GM18861 (cell line): ENCODE data around the gene CARD11.
A peak's percentile ranks its signal among the peaks of the same experiment; 100 is the strongest.
"Not testable (repeated sequence)": the region's sequence is repeated elsewhere in the genome, so short reads cannot be mapped to it uniquely, and the experiment has no call there.

ENCODE experiments used
- ATAC-seq: cut with Tn5 transposase; IDR thresholded peaks from one replicate; pipeline ENCODE4 v1.9.1; 2021; ENCODE audit not compliant: unreplicated experiment

Gene CARD11

DNA sequence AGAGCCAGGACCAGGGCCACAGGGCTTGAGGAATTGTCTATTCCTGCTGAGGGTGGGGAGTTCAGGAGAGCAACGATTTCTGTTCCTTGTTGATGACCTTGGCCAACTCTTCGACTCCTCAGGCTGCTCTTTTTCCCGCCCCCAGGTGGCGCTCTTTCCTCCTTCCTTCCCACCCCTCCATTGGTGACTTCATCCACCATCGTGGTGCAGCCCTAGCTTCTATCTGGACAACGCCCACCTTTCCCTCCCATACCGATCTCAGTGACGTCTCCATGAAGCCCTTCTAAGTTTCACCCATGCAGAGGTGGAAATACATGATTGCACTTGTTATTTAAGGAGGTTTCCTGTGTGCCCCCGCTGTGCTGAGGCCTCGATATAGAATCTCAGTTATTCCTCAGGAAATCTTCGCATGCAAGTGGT lies 22.1 kb upstream of the CARD11 start:
- ATAC-seq = no peak

DNA sequence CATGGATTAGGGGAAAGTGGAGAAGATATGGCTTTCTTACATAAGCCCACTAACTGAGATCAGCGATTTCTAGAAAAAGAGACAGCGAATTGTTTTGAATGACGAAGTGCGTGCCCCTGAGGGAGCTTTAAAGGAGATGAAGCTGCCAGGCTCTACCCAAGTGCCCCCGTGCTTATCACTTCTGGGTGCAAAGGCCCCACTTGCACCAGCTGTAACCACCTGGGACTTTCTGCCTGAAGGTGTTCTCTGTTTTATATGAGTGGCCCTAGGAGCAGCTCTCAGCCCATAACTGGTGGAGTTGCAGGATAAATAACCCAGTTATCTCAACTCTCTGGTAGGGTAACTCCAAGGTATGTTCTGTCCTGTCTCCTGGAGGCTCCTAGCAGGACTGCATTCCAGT lies 20.4 kb upstream of the CARD11 start:
- no peak for ATAC-seq

- peak; percentile 76 for ATAC-seq
Measured at GRCh38 chr7:3063016-3063753, 19.5 kb upstream of the CARD11 start.

DNA sequence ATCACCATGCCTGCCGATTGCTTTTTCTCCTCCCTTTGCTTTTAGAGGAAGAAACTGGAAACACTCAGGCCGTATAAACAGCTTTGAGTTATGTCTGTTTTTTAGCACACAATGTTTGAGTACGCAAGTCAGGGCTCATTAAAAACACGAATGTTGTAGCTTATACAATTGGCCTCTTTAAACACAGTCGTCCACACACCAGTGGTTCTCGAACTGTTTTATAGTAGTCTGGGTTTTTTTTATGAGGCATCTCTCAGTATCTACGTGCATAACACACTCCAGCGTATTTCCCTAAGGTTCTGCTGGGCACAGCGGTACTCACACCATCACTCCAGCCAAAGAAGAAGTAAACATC lies 13.4 kb upstream of the CARD11 start:
- no peak for ATAC-seq

DNA sequence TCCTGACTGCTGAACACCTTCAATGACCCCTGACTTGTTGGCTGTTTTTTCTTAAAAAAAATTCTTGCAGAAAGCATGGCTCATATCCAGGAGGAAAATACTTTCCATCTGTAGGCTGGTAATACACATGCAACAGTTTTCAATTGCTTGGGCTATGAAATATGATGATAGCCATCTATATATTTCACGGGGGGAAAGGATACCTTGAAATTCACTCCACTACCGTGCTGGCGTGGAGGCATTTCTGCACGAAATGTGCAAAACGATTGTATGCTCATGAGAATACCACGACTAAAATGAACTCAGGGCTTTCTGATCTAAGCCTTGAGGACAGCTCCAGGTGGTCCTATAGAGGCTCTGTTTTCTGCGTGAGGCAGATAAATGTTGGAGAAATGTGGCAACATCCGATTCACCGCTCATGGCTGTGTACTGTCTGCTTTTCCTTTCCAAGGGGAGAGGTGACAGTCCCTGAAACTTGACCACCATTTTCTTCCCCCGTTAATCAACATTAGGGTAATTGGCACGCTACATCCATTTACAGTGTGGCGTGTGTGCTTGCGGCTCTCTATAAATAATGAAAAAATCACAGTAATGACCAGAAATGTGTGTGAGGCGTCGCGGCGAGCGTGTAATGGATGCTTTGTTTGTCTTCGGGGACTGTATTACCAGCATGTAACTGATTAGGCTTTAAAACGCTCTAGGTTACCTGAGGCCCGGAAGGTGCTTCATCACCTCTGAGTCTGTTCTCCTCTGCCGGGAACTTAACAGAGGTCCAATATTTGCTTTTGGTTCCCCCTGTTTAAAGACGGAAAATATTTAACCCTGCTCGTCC lies 12.8 kb upstream of the CARD11 start:
- no peak for ATAC-seq

- no peak for ATAC-seq
Measured at GRCh38 chr7:3055626-3056025, 12.0 kb upstream of the CARD11 start.

GRCh38 chr7:3042861-3043489 lies 692 bp downstream of the CARD11 start:
- ATAC-seq = peak; percentile 43

DNA sequence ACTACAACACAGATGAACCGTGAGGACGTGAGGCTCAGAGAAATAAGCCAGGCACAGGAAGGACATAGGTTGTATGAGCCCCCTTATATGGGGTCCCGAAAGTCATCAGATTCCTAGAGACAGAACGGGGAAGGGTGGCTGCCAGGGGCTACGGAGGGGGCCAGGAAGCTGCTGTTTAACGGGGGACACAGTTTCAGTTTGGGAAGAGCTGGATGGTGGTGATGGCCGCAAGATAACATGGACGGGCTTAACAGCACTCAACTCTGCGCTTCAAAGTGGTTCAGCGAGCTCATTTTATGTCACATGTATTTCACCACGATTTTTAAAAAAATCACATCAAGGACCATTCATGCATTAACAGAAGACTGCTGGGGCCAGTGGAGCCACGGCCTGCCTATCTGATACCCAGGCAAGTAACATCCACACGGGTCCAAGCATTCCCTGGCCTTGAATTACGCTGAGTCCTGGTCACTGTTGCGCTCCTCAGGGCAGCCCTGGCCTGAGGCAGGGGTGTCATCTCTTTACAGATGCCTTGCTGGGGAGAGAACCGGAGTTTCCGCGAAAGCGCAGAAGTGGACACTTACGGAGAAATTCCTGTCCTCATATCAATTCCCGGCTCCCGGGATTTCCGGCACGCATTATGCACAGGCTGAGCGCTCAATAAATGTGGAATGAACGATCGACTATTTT lies 1.5 kb downstream of the CARD11 start:
- no peak for ATAC-seq

GRCh38 chr7:3039787-3040186 lies 3.9 kb downstream of the CARD11 start:
- ATAC-seq = no peak

DNA sequence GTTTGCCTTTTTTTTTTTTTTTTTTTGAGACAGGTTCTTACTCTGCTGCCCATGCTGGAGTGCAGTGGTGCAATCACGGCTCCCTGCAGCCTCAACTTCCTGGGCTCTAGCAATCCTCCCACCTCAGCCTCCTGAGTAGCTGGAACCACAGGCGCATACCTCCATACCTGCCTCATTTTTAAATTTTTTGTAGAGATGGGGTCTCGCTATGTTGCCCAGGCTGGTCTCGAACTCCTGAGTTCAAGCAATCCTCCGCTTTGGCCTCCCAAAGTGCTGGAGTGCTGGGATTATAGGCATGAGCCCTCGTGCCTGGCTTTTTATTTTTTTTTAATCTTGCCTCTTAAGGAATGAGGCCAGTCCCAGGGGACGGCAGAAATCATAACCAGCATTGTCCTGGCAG lies 5.7 kb downstream of the CARD11 start:
- not testable (repeated sequence) for ATAC-seq

GRCh38 chr7:3037259-3037658 lies 6.4 kb downstream of the CARD11 start:
- no peak for ATAC-seq

- no peak for ATAC-seq
Measured at GRCh38 chr7:3034591-3035150, 9.0 kb downstream of the CARD11 start.

- no peak for ATAC-seq
Measured at GRCh38 chr7:3033581-3033980, 10.1 kb downstream of the CARD11 start.

DNA sequence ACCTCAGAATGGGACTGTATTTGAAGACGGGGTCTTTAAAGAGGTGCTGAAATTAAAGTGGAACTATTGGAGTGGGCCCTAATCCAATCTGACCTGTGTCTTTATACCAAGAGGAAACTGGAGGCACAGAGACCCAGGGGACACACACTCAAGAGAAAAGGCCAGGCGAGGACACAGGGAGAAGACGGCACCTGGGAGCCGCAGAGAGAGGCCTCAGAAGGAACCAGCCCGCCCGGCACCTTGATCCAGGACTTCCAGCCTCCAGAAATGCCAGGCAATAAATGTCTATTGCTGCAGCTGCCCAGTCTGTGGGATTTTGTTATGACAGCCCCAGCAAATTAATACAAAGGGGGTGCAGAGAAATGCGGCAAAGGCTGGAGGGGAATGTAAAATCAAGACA lies 10.5 kb downstream of the CARD11 start:
- no peak for ATAC-seq

- ATAC-seq = no peak
Measured at GRCh38 chr7:3032256-3032655, 11.4 kb downstream of the CARD11 start.

GRCh38 chr7:3029138-3029537 lies 14.5 kb downstream of the CARD11 start:
- ATAC-seq = no peak

- ATAC-seq = no peak
Measured at GRCh38 chr7:3028758-3029093, 14.9 kb downstream of the CARD11 start.

- ATAC-seq = no peak
Measured at GRCh38 chr7:3028071-3028757, 15.5 kb downstream of the CARD11 start.

DNA sequence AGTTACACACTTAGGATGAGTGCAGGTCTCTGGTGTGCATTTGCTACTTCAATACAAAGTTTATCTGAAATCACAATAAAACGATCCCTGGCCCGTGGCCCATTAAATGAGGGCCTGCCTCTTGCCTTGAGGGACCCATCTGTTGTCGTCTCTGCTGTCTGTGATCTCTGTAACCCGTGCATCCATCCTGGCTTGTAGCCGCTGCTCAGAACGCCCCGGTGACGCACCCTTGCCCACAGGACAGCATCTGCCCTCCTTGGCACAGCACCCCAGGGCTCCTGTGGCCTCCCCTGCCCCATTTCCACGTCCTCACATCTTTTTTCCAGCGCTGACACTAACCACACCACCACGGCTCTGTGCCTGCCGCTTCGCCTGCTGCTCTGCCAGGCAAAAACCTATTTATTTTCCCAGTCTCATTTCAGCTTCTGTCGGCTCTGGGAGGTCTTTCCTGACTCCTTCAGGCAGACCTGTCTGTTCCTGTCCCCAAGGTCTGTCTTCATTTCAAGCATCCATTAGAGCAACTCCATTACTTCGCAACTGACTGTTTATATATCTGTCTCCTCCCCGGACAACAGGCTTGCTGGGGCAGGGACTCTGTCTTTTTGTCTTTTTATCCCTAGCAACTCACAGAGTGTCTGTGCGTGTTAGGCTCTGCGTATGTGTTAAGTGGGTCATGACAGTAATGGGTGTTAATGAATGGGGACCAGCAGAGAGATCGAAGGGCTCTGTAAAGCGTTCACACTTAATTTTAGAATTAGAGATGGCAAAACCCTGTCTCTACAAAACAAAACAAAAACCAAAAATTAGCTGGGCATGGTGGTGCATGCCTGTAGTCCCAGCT lies 16.4 kb downstream of the CARD11 start:
- no peak for ATAC-seq

GRCh38 chr7:3025616-3026015 lies 18.1 kb downstream of the CARD11 start:
- no peak for ATAC-seq
